IPS DF 19.7 (cell line): ENCODE measurements around the gene PIK3IP1.

Experiments
- DNase-seq: peaks from one replicate; pipeline ENCODE4 v3.0.0-alpha.2; 2013; ENCODE audit warnings: low read depth, low spot score

PIK3IP1 gene

GRCh38 chr22:31308181-31308580 lies 15.9 kb upstream of the PIK3IP1 start:
- no peak for DNase-seq

GRCh38 chr22:31305194-31305593 lies 12.9 kb upstream of the PIK3IP1 start:
- no peak for DNase-seq

- DNase-seq = no peak
Measured at GRCh38 chr22:31302537-31302936, 10.2 kb upstream of the PIK3IP1 start.

GRCh38 chr22:31302006-31302405 lies 9.7 kb upstream of the PIK3IP1 start:
- DNase-seq = no peak

- DNase-seq = no peak
Measured at GRCh38 chr22:31300896-31301295, 8.6 kb upstream of the PIK3IP1 start.

- DNase-seq = no peak
Measured at GRCh38 chr22:31295831-31296657, 3.8 kb upstream of the PIK3IP1 start.

- DNase-seq = no peak
Measured at GRCh38 chr22:31295360-31295759, 3.1 kb upstream of the PIK3IP1 start.

- DNase-seq = no peak
Measured at GRCh38 chr22:31291481-31292235, 630 bp downstream of the PIK3IP1 start.

GRCh38 chr22:31290494-31291471 lies 1.5 kb downstream of the PIK3IP1 start:
- no peak for DNase-seq

GRCh38 chr22:31289344-31289743 lies 2.9 kb downstream of the PIK3IP1 start:
- DNase-seq = no peak

GRCh38 chr22:31288496-31289240 lies 3.6 kb downstream of the PIK3IP1 start:
- DNase-seq = no peak

GRCh38 chr22:31287818-31288495 lies 4.3 kb downstream of the PIK3IP1 start:
- DNase-seq = no peak

- no peak for DNase-seq
Measured at GRCh38 chr22:31286360-31287255, 5.7 kb downstream of the PIK3IP1 start.

GRCh38 chr22:31284281-31285155 lies 7.8 kb downstream of the PIK3IP1 start:
- DNase-seq = no peak

- DNase-seq = no peak
Measured at GRCh38 chr22:31282748-31283468, 9.4 kb downstream of the PIK3IP1 start.

GRCh38 chr22:31281733-31282132 lies 10.6 kb downstream of the PIK3IP1 start:
- DNase-seq = no peak

GRCh38 chr22:31279821-31280505 lies 12.3 kb downstream of the PIK3IP1 start:
- no peak for DNase-seq
